GM12878 (cell line): ENCODE results near the gene GZMM. TPM values are rescaled to one million over a fixed set of nuclear protein-coding genes. Genes with fewer than 3 reads are reported as not detected.

Experiments used
- BACH1 ChIP-seq: fragments of 450-650 bp; IDR thresholded peaks from 2 replicates; pipeline ENCODE4 v1.6.1; 2017; ENCODE audit warnings: mild to moderate bottlenecking, borderline replicate concordance
- BCLAF1 ChIP-seq: fragments of 450-650 bp; IDR thresholded peaks from 2 replicates; pipeline ENCODE4 v1.6.1; 2017; ENCODE audit warnings: antibody characterized with exemption, mild to moderate bottlenecking, moderate library complexity
- CBFB ChIP-seq: IDR thresholded peaks from 2 replicates; pipeline ENCODE4 v1.6.1; 2016; ENCODE audit warnings: antibody characterized with exemption, low read depth
- CBX5 ChIP-seq: sonication (generic); IDR thresholded peaks from 2 replicates; pipeline ENCODE4 v1.6.1; 2016; ENCODE audit warnings: low read depth, moderate library complexity, mild to moderate bottlenecking, inconsistent platforms
- CEBPB ChIP-seq, 2 experiments: fragments of 150-350 bp in 1 of 2; IDR thresholded peaks; 2 replicates each; pipeline ENCODE4 v1.6.1; 2012 to 2014; ENCODE audit warnings: low read depth in 2 of 2, low read length in 2 of 2, borderline replicate concordance in 1 of 2, inconsistent platforms in 1 of 2
- CTCF ChIP-seq, 3 experiments: IDR thresholded peaks in 2 of 3; conservative IDR thresholded peaks in 1 of 3; 2 replicates each; pipeline ENCODE4 v1.5.1; 2011; ENCODE audit warnings: low read depth in 3 of 3, low read length in 3 of 3, mild to moderate bottlenecking in 3 of 3, control low read depth in 2 of 3, moderate library complexity in 2 of 3, inconsistent platforms in 1 of 3, mixed read lengths in 1 of 3; ENCODE audit not compliant: control insufficient read depth in 2 of 3, insufficient read depth in 1 of 3; ENCODE audit errors: extremely low read depth in 1 of 3
- EZH2 ChIP-seq: IDR thresholded peaks from 2 replicates; pipeline ENCODE4 v1.6.1; 2012; ENCODE audit warnings: low read depth, mild to moderate bottlenecking, control low read depth, inconsistent platforms, low read length, borderline replicate concordance; ENCODE audit not compliant: control insufficient read depth
- IRF4 ChIP-seq: IDR thresholded peaks from 2 replicates; pipeline ENCODE4 v1.6.1; 2011; ENCODE audit warnings: low read depth, low read length
- KLF5 ChIP-seq: fragments of 450-650 bp; IDR thresholded peaks from 2 replicates; pipeline ENCODE4 v1.6.1; 2014; ENCODE audit warnings: mild to moderate bottlenecking; ENCODE audit not compliant: partially characterized antibody
- LARP7 ChIP-seq: fragments of 450-650 bp; IDR thresholded peaks from 2 replicates; pipeline ENCODE4 v1.6.1; 2017; ENCODE audit warnings: mild to moderate bottlenecking
- MEF2A ChIP-seq: IDR thresholded peaks from 2 replicates; pipeline ENCODE4 v1.6.1; 2011; ENCODE audit warnings: low read depth, mild to moderate bottlenecking, low read length, moderate library complexity; ENCODE audit not compliant: insufficient read depth
- MYB ChIP-seq: fragments of 150-350 bp; IDR thresholded peaks from 2 replicates; pipeline ENCODE4 v1.6.1; 2014; ENCODE audit warnings: mild to moderate bottlenecking, low read depth, low read length, borderline replicate concordance
- NKRF ChIP-seq: fragments of 450-650 bp; conservative IDR thresholded peaks from 2 replicates; pipeline ENCODE4 v1.6.1; 2017; ENCODE audit warnings: mild to moderate bottlenecking, moderate library complexity
- NR2F1 ChIP-seq: fragments of 450-650 bp; conservative IDR thresholded peaks from 2 replicates; pipeline ENCODE4 v1.6.1; 2017; ENCODE audit warnings: mild to moderate bottlenecking
- POLR2A ChIP-seq: IDR thresholded peaks from 2 replicates; pipeline ENCODE4 v1.6.1; 2011; ENCODE audit warnings: low read depth, mild to moderate bottlenecking, low read length
- POU2F2 ChIP-seq: IDR thresholded peaks from 3 replicates; pipeline ENCODE4 v1.6.1; 2011; ENCODE audit warnings: low read depth, mild to moderate bottlenecking, low read length, borderline replicate concordance
- RAD21 ChIP-seq: IDR thresholded peaks from 2 replicates; pipeline ENCODE4 v1.6.1; 2011; ENCODE audit warnings: mild to moderate bottlenecking, low read depth, low read length, moderate library complexity; ENCODE audit not compliant: insufficient read depth
- SIX5 ChIP-seq: IDR thresholded peaks from 2 replicates; pipeline ENCODE4 v1.6.1; 2011; ENCODE audit warnings: mild to moderate bottlenecking, low read depth, low read length, moderate library complexity; ENCODE audit not compliant: severe bottlenecking
- SMC3 ChIP-seq: IDR thresholded peaks from 2 replicates; pipeline ENCODE4 v1.6.1; 2011; ENCODE audit warnings: low read length, improper control_type of control experiment, borderline replicate concordance
- TAF1 ChIP-seq: IDR thresholded peaks from 2 replicates; pipeline ENCODE4 v1.6.1; 2011; ENCODE audit warnings: mild to moderate bottlenecking, low read depth, low read length, borderline replicate concordance
- TCF12 ChIP-seq: IDR thresholded peaks from 2 replicates; pipeline ENCODE4 v1.6.1; 2011; ENCODE audit warnings: low read depth, mild to moderate bottlenecking, low read length
- TCF3 ChIP-seq: IDR thresholded peaks from 2 replicates; pipeline ENCODE4 v1.6.1; 2012; ENCODE audit warnings: low read depth, mild to moderate bottlenecking, low read length, borderline replicate concordance; ENCODE audit not compliant: insufficient read depth
- ZNF24 ChIP-seq: fragments of 450-650 bp; IDR thresholded peaks from 2 replicates; pipeline ENCODE4 v1.6.1; 2017; ENCODE audit warnings: antibody characterized with exemption, mild to moderate bottlenecking
- polyA plus RNA-seq, 11 experiments: library from polyadenylated mRNA; depleted of rRNA in 4 of 11; unstranded in 6 of 11; stranded (reverse) in 5 of 11; fragments of >200 nt; fragmentation: Nextera tagmentation in 4 of 11; fragmentation: Illumina TruSeq in 1 of 11; extraction: Ambion mirVana in 4 of 11; extraction: Trizol in 1 of 11; gene quantifications; 1 replicate in 1 of 11; 2 replicates in 10 of 11; pipeline versions ENCODE4 v1.2.1 to v1.2.3, GENCODE V29; 2011 to 2016; ENCODE audit warnings: inconsistent platforms in 2 of 11, missing spikeins in 2 of 11, low read depth in 1 of 11
- total RNA-seq, 4 experiments: library from RNA; depleted of rRNA in 3 of 4; stranded (reverse); fragments of >200 nt in 3 of 4; fragmentation: Illumina TruSeq in 1 of 4; extraction: Trizol in 1 of 4; gene quantifications; 2 replicates each; pipeline versions ENCODE4 v1.2.1 to v1.2.3, GENCODE V29; 2013 to 2021

GZMM gene
- total and polyA plus RNA-seq, 10 of the 15 experiments (the other 5 are each of a cell fraction or from before 2014, with no cell fraction given) = 0.09 to 0.48 (median 0.23) TPM; not detected in 7

- 0 out of 2 replicates have a peak, but pooled peaks have one; percentile 25 for TF ChIP-seq MEF2A
- TF ChIP-seq BACH1 = peak; percentile 84
- peak; percentile 52 for TF ChIP-seq SMC3
- TF ChIP-seq BCLAF1 = no peak
- TF ChIP-seq TCF12 = peak; percentile 46; the same call in 1 of the 2 replicates
- peak; percentile 25; the same call in 1 of the 2 replicates for TF ChIP-seq TAF1
- TF ChIP-seq EZH2 = no peak
- peak; percentile 89; the same call in 2 of the 3 replicates for TF ChIP-seq POU2F2
- peak; percentile 97 to 99 (median 98) for TF ChIP-seq CTCF (IDR thresholded peaks at IDR 0.05 in 2 of 3, conservative IDR thresholded peaks at IDR 0.05 in 1 of 3; ENCODE audit: control insufficient read depth in 2 of 3, extremely low read depth in 1 of 3, insufficient read depth in 1 of 3, low read depth in 3 of 3, low read length in 3 of 3)
- TF ChIP-seq CBX5 = no peak
- TF ChIP-seq CEBPB (IDR thresholded peaks at IDR 0.05; ENCODE audit: borderline replicate concordance in 1 of 2, low read depth in 2 of 2, low read length in 2 of 2) = no peak
- TF ChIP-seq CBFB = peak; percentile 81; the same call in 1 of the 2 replicates
- peak; percentile 25 for TF ChIP-seq KLF5
- no peak for TF ChIP-seq SIX5
- 0 out of 2 replicates have a peak, but pooled peaks have one; percentile 7 for TF ChIP-seq IRF4
- no peak for TF ChIP-seq MYB
- peak; percentile 56 for TF ChIP-seq RAD21
- TF ChIP-seq POLR2A = peak; percentile 76
- TF ChIP-seq NR2F1 = peak; percentile 89
- no peak for TF ChIP-seq ZNF24
- peak; percentile 79 for TF ChIP-seq LARP7
- TF ChIP-seq TCF3 = peak; percentile 56; the same call in 1 of the 2 replicates
- TF ChIP-seq NKRF = peak; percentile 87
These were observed 37.2 kb upstream of the GZMM start (continued) for GRCh38 chr19:506404-507285.
